Measurements from ENCODE around the gene HSD17B13.
"Not testable (repeated sequence)": the region's sequence is repeated elsewhere in the genome, so short reads cannot be mapped to it uniquely, and the experiment has no call there.

DNA sequence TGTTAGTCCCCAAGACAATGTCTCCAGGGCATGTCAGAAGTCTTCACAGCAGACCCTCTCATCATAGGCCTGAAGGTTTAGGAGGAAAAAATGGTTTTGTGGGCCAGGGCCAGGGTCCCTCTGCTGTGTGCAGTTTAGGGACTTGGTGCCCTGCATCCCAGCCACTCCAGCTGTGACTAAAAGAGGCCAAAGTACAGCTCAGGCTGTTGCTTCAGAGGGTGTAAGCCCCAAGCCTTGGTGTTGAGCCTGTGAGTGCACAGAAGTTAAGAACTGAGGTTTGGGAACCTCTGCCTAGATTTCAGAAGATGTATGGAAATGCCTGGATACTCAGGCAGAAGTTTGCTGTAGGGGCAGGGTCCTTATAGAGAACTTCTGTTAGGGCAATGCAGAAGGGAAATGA is 38.4 kb downstream of the HSD17B13 start:
- not testable (repeated sequence) for TF ChIP-seq POLR2A (IDR thresholded peaks at IDR 0.05)
- TF ChIP-seq, protein P1, sequence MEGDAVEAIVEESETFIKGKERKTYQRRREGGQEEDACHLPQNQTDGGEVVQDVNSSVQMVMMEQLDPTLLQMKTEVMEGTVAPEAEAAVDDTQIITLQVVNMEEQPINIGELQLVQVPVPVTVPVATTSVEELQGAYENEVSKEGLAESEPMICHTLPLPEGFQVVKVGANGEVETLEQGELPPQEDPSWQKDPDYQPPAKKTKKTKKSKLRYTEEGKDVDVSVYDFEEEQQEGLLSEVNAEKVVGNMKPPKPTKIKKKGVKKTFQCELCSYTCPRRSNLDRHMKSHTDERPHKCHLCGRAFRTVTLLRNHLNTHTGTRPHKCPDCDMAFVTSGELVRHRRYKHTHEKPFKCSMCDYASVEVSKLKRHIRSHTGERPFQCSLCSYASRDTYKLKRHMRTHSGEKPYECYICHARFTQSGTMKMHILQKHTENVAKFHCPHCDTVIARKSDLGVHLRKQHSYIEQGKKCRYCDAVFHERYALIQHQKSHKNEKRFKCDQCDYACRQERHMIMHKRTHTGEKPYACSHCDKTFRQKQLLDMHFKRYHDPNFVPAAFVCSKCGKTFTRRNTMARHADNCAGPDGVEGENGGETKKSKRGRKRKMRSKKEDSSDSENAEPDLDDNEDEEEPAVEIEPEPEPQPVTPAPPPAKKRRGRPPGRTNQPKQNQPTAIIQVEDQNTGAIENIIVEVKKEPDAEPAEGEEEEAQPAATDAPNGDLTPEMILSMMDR (IDR thresholded peaks at IDR 0.05), result not testable (repeated sequence)
